Activated CD4-positive, alpha-beta T cell treated with anti-CD3 and anti-CD28 coated beads, Interleukin-2, Interleukin-6, amounts not matched to agents 100 ng/mL and 50 ng/mL, durations not matched to agents 16 hours and 8 hours (primary cell): Measurements from ENCODE around the gene TDRD12.
"Not testable (repeated sequence)": the region's sequence is repeated elsewhere in the genome, so short reads cannot be mapped to it uniquely, and the experiment has no call there.

ENCODE experiments used
- DNase-seq: peaks from one replicate; pipeline ENCODE4 v3.0.0-alpha.2; 2020

Gene TDRD12

DNA sequence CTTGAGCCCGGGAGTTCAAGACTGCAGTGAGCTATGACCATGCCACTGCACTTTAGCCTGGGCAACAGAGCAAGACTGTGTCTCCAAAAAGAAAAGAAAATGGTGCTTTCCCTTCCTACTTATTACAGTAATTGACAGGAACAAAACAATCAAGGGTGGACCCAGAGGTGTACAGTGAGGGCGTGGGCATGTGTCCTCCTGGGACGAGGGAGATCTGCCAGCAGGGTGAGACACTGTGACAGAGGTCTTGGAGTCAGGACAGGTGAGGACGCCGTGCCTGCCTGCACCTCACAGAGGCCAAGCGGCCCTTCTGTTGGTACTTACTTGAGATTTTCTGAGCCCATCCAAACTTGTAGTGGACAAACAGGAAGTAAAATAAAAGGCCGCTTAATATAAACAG, 113.3 kb downstream of the TDRD12 start:
- not testable (repeated sequence) for DNase-seq

DNA sequence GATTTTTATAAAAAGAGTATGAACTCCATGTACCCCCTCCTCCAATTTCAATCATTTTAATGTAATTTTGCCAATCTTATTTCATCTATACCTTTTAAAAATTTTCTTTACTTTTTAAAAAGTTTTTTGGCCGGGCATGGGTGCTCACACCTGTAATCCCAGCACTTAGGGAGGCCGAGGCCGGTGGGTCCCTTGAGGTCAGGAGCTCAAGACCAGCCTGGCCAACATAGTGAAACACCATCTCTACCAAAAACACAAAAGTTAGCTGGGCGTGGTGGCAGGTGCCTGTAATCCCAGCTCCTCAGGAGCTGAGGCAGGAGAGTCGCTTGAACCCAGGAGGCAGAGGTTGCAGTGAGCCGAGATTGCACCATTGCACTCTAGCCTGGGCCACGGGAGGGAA, 113.8 kb downstream of the TDRD12 start:
- DNase-seq, result not testable (repeated sequence)

DNA sequence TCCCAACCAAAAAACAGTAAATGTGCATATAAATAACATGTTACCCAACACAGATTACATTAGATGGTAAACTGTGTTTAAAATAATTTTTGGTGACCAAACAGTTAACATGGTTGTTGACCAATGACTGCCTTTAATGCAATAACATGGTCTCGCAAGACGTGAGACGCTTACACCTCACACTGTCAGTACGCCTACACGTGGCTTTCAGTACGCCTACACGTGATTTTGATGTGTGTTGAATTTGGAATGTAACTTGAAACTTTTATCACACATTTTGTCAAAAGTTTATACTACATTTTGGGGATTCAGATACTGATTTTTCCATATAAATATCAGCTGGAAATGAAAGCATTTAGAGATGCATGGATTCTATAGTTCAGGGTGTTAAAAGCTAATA, 118.0 kb downstream of the TDRD12 start:
- DNase-seq, result no peak

DNA sequence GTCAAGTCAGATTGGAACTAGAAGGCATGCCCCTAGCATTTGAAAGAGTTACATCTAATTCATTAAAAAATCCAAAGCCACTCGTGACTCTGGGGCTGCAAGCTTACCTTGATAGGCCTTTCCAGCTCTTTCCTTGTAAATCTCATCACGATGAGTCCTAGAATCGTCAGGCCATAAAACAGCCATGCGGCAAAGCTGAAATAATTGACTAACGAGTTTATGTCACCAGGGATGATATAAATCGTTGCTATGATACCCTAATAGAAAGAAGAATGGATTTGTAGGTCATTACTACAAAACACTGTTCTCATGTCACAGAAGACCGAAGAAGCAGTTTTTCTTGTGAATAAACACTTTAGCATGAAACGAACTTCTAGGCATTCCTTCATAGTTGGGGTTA, 122.5 kb downstream of the TDRD12 start:
- DNase-seq, result no peak

DNA sequence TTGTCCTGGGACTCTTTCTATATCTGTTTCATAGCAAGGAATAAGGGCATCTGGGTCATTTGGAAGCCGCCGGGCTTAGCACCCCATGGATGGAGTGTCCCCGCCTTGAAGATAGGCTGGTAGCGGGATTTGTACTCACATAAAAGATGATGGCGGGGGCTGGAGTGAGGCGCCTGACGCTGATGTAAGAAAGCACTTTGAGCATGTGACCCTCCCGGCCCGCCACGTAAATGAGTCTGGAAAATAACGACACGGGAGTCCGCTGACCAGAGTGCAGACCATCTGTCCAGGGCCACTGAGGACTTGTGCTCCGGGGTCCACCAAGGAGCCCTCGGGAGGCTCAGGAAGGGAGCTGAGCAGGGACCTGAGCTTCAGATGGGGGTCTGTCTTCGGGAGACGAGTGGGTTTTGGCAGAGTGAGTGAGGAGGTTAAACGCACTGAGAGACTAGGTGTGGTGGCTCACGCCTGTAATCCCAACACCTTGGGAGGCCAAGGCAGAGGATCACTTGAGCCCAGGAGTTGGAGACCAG, 124.2 kb downstream of the TDRD12 start:
- no peak for DNase-seq

DNA sequence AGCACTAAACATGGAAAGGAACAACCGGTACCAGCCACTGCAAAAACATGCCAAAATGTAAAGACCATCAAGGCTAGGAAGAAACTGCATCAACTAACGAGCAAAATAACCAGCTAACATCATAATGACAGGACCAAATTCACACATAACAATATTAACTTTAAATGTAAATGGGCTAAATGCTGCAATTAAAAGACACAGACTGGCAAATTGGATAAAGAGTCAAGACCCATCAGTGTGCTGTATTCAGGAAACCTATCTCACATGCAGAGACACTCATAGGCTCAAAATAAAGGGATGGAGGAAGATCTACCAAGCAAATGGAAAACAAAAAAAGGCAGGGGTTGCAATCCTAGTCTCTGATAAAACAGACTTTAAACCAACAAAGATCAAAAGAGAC, 128.5 kb downstream of the TDRD12 start:
- DNase-seq, result not testable (repeated sequence)

DNA sequence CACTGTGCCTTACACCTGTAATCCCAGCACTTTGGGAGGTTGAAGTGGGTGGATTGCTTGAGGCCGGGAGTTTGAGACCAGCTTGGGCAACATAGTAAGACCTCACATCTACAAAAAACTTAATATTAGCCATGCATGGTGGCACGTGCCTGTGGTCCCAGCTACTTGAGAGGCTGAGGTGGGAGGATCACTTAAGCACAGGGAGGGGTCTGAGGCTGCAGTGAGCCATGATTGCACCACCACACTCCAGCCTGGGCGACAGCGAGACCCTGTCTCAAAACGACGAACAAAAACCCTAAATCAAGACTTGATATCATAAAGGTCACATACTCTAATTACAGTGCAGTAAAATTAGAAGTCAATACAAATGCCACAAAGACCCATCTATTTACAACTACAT, 132.6 kb downstream of the TDRD12 start:
- DNase-seq, result no peak

DNA sequence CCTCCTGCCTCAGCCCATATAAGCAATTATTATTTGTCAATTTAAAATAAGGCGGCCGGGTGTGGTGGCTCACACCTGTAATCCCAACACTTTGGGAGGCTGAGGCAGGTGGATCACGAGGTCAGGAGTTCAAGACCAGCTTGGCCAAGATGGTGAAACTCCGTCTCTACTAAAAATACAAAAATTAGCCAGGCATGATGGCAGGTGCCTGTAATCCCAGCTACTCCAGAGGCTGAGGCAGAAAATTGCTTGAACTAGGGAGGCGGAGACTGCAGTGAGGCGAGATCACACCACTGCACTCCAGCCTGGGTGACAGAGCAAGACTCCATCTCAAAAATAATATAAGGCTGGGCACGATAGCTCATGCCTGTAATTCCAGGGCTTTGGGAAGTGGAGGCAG, 137.3 kb downstream of the TDRD12 start:
- not testable (repeated sequence) for DNase-seq

DNA sequence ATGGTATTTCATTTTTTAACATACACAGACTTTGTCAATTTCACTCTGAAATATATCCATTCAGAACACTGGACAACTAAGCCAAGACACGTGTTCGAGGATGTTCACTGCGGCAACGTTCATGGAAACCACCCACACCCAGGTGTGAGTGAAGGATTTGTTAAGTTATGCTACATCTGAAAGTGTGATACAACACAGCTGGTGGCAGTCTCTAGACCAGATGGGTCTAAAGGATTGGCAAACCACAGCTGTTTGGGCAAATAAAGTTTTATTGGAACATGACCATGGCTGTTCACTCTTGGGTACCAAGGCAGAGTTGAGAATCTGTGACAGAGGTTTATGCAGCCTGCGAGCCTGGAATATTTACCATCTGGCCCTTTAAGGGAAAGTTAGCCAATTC, 138.0 kb downstream of the TDRD12 start:
- DNase-seq, result no peak

DNA sequence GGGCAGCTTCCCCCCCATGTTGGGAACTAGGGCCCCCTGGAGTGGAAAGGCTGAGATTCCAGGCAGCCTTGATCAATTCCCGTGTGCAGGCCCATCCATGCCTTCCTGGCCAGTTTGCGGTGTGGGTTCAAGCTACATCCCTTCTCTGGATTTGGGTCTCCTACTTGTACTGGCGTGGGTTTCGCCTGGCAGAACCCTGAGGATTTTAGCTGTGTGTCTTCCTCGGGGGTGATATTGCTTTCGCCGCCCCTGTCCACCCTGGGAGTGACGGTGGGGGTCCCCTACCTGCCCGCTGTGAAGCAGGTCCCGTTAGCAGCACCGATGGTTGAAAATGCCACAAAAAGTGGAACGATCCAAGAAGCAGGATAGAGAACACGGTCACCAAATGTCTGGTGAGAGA, 138.6 kb downstream of the TDRD12 start:
- no peak for DNase-seq

DNA sequence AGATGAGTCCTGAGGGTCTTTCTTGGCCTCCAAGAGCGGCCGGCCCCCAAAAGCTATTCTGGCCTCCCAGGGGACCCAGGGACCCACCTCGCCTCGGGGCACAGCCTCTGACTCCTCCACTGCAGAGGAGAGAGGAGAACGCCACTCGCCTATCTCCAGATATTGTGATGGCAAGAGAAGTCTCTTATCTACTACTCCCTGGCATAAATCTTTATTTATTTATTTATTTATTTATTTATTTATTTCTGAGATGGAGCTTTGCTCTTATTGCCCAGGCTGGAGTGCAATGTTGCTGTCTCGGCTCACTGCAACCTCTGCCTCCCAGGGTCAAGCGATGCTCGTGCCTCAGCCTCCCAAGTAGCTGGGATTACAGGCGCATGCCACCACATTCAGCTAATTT, 139.0 kb downstream of the TDRD12 start:
- no peak for DNase-seq

DNA sequence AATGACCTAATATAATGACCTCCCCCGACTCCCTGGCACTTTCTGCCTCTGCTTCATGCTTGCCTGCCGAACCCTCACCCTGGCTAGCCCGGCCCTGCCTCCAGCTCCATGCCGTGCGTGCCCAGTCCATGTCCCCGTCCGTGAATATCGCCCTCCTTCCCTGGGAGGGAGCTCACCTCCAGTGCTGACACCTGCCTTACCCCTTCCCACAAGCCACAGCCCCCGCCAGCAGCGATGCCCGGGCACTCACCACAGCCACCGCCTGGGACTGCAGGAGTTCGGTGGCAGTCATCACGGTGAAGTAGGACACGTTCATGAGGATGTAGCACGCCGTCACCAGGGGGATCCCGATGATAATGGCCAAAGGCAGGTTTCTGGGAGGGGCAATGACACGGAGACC, 140.0 kb downstream of the TDRD12 start:
- no peak for DNase-seq

DNA sequence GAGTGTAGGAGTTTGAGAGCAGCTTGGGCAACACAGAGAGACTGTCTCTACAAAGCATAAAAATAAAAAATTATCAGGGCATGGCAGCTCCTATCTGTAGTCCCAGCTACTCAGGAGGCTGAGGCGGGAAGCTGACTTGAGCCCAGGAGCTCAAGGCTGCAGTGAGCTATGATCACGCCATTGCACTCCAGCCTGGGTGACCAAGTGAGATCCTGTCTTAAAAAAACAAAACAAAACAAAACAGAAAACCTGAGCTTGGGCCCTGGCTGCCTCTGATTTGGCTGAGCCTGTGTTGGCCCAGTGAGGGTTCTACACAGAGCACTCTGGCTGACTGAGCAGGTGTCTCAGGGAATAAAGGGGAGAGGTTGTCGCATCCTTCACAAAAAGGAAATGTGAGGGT, 142.0 kb downstream of the TDRD12 start:
- DNase-seq, result no peak

DNA sequence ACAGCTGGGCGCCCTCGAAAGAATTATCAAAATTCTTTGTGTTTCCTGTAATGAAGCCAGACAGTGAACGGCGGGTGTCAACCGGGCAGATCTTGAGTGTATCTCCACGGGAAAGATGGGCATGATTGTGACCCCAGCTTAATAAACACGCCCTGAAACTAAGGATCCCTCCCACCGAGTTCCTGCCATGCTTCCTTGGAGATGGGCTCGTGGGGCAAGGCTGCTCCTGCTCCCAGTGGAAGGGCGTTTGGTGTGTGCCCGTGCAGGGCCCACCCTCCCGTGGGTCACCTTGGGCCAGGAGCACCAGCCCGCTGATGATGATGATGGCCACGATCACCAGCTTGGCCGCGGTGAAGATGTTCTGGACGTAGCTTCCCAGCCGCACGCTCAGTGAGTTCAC, 142.6 kb downstream of the TDRD12 start:
- DNase-seq, result no peak

DNA sequence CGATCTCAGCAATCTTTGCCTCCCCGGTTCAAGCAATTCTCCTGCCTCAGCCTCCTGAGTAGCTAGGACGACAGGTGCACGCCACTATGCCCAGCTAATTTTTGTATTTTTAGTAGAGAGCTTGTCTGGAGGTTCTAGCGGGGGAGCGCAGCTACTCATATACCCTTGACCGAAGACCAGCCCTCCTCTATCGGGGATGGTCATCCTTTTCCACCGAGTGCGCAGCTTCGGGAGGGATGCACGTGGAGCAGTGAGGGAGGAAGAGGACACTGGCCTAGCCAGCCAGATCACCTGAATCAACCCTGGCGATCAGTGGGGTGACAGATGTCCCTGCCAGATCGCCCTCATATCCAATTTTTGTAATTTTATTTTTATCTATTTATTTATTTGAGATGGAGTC, 143.2 kb downstream of the TDRD12 start:
- DNase-seq, result no peak

DNA sequence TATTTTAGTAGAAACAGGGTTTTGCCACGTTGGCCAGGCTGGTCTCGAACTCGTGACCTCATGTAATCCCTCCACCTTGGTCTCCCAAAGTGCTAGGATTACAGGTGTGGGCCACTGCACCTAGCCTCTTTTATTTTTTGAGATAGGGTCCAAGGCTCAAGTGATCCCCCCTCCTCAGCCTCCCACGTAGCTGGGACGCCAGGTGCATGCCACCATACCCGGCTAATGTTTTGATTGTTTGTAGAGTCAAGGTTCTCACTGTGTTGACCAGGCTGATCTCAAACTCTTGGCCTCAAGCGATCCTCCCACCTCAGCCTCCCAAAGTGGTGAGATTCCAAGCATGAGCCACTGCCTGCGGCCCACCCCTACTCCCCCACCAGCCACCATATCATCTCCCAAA, 143.7 kb downstream of the TDRD12 start:
- DNase-seq, result no peak

DNA sequence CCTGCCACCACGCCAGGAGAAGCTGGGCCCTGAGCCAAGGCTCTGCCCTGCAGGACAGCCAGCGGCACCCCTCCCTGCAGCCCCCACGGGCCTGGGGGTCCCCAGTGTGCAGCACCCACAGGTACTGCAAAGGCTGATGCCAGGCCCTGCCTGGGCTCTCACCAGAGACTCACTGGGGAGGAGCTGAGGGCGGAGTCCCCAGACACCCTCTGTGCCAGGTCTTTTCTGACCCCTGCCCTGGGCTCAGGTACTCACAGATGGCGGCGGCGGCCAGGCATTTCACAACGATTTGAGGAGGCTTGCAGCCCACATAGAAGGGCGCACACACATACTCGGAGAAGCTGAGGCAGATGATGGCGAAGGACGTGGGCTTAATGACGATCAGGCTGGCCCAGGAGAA, 144.3 kb downstream of the TDRD12 start:
- no peak for DNase-seq

DNA sequence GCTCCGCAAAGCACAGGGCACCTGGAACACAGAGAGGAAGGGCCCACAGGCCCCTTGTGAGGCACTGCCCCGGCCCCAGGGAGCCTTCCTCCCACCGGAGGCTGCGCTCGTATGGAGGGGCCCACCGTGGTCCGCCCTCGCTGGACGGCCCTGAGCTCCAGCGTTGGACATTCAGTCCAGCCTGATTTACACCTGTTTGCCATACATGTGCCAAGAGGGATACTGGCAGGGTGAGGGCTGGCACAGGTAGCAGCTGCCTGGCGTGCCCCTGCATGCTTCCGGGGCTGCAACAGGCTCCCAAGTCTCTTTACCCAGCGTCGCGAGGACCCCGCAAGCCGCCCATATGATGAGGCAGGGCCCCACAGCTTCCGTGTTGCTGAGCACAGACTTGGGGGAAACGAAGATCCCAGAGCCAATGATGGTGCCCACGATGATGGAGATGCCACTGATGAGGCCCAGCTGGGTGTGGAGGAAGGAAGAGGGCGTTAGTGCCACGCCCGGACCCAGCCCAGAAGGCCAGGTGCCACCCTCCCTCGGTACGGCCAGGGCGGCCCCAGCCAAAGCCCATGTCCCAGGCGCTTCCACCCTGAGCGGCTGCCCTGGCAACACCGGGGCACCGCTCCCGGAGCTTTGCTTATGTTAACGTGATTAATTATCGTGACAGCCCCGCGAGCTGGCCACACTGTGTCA, 144.9 kb downstream of the TDRD12 start:
- DNase-seq, result no peak

DNA sequence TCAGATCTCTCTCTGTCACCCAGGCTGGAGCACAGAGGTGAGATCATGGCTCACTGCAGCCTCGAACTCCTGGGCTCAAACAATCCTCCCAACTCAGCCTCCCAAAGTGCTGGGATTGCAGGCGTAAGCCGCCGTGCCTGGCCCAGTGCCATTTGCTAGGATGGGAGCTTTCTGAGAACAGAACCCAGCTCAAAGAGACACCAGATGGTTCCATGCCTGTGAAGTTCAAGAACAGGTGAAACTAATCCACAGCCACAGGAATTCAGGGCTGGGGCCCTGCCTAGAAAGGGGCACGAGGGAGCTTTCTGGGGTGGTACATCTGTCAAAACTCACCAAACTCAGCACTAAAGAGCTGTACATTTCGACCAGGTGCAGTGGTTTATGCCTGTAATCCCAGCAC, 145.8 kb downstream of the TDRD12 start:
- DNase-seq, result no peak

DNA sequence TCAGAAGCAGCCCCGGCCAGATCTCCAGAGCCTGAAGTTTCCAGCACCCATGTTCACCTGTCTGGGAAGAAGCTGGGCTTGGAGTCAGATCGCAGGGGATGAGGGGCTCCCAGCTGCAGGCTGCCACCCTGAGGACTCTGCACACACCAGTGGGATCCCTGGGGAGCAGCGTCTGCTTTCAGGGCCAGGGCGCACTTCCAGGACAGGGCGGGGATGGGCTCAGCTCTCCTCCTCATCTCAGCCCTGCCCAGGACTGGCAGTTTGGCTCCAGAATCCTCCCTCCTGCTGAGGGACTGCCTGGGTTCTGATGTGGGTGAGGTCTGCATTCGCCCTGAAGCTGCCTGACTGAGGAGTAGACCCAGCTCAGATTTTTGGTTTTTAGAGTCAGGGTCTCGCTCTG, 146.5 kb downstream of the TDRD12 start:
- DNase-seq, result no peak

DNA sequence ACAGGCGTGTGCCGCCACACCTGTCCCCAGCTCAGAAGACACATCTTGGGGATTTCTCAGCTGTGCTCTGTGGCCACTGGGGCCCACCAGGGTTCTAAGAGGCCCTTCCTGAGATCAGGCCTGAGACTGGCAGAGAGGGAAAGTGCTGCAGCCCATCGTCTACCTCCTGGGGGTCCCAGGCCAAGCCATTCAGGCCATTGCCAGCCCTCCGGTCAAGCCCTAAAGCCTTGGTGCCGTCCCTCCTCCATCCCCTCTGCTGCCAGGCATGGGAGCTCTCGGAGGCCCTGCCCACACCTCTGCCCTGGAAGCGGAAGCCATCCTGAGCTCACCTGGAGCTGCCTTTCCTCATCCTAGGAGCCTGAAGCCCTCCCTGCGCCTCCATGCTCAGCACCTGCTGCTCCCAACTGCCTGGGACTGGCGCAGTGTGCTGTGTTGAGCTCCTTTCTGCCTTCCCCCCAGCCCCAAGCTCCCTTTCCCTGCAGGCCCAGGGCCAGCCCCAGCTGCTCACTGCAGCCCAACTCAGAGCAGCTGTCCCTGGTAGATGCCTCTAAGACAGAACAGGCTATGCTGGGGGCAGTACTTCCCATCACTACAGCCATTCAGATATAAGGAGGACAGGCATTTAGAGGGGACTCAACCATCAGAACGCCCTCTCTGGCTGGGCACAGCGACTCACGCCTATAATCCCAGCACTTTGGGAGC, 147.1 kb downstream of the TDRD12 start:
- DNase-seq, result no peak

DNA sequence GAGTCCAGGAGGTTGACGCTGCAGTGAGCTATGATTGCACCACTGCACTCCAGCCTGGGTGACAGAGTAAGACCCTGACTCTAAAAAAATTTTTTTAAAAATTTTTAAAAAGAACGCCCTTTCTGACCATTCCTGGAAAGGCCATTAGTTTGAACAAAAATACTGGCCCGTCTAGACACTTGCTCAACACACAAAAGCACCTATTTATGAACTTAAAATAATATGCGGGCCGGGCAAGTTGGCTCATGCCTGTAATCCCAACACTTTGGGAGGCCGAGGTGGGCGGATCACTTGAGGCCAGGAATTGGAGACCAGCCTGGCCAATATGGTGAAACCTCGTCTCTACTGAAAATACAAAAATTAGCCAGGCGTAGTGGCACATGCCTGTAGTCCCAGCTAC, 147.9 kb downstream of the TDRD12 start:
- not testable (repeated sequence) for DNase-seq

DNA sequence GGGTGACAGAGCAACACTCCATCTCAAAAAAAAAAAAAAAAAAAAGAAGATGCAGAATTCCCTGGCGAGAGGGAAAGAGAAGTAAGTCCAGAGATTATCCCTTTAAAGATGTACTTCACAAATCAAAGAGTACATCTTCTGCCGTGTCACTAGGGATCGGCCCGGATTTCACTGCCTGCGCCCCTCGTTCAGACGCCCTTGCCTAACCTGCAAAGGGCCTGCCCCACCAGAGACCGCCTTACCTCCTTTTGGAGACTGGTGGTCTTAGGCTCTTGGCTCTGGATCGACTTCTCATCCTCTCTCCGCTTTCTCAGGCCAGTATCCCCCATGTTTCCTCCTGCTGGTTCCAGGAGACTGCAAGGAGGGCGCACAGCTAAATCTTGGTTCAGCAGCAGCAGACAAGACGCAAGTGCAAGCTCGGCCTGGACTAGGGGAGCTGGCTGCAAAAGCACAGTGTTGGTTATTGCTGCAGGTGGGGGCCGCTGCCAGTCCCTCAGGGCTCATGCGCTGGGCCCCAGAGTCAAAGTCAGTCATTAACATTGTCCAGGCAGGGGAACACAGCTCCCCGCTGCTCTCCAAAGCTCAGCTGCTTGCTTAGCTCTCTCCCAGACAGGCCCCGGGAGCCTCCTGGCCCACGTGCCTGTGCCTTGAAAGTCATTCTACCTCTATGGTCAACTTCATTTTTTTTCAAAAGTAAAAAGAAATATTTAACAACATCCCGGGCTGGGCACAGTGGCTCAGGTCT, 148.8 kb downstream of the TDRD12 start:
- DNase-seq, result no peak

DNA sequence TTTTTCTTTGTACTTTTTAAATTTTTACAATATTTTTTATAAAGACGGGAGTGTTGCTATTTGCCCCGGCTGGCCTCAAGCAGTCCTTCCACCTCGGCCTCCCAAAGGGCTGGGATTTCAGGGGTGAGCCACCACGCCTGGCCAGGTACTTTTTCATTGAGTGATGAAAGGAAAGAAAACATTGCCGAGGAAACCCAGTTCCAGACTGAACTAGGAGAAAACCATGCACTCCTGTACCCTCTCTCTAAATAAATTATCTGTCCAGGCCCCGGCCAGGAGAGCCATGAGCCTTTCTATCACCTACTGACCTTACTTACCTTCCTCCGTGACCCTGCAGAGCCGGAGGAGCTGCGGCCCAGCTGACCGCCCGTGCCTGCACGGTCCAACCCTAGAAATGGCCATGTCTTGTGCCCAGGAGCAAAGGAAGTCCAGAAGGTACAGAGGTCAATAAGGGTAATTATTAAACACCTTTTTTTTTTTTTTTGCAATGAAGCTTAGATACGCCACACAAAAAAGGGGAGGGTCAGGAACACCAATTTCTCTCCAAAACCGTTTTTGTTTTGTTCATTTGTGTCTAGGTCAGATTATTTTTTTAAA, 149.9 kb downstream of the TDRD12 start, which contains the start of gene SLC7A9:
Gene SLC7A9, minus strand, starts transcription at position 399 of the 597 bp plus-strand sequence. CDS start 1,233 bp downstream, outside the sequence.
- no peak for DNase-seq
